Liver (tissue), 9 donors: Measurements from ENCODE around the gene PITRM1. TPM values are rescaled to one million over a fixed set of nuclear protein-coding genes. Genes with fewer than 3 reads are reported as not detected.

Experiments
- DNase-seq: peaks from one replicate; pipeline ENCODE4 v3.0.0-alpha.2; 2017; ENCODE audit warnings: low spot score
- H3K27ac ChIP-seq, 2 donors: one replicate each; pipeline ENCODE4 v1.7.0; 2013; ENCODE audit warnings: inconsistent platforms in 2 of 2, low read length in 2 of 2, control low read depth in 1 of 2, low read depth in 1 of 2, mild to moderate bottlenecking in 1 of 2
- H3K27me3 ChIP-seq, 4 donors: one replicate each; pipeline versions ENCODE4 v1.6.1 to v1.7.0; 2013; ENCODE audit warnings: low read length in 3 of 4, inconsistent platforms in 1 of 4, mild to moderate bottlenecking in 1 of 4, moderate library complexity in 1 of 4; ENCODE audit not compliant: control insufficient read depth in 4 of 4, insufficient read depth in 4 of 4
- H3K36me3 ChIP-seq, 4 donors: one replicate each; pipeline versions ENCODE4 v1.6.1 to v1.7.0; 2013; ENCODE audit warnings: low read length in 3 of 4, mild to moderate bottlenecking in 3 of 4, low read depth in 1 of 4, moderate library complexity in 1 of 4; ENCODE audit not compliant: control insufficient read depth in 4 of 4, insufficient read depth in 3 of 4
- H3K4me1 ChIP-seq, 4 donors: one replicate each; pipeline versions ENCODE4 v1.6.1 to v1.7.0; 2013; ENCODE audit warnings: low read length in 3 of 4, mild to moderate bottlenecking in 3 of 4, moderate library complexity in 1 of 4; ENCODE audit not compliant: control insufficient read depth in 4 of 4, insufficient read depth in 4 of 4
- H3K4me3 ChIP-seq, 3 donors: one replicate each; pipeline versions ENCODE4 v1.6.1 to v1.7.0; 2013; ENCODE audit warnings: low read length in 3 of 3, control low read depth in 1 of 3, low read depth in 1 of 3, mild to moderate bottlenecking in 1 of 3
- H3K9ac ChIP-seq, 2 donors: one replicate each; pipeline ENCODE4 v1.7.0; 2013; ENCODE audit warnings: low read length in 2 of 2, mild to moderate bottlenecking in 2 of 2, moderate library complexity in 2 of 2, control low read depth in 1 of 2, low read depth in 1 of 2
- H3K9me3 ChIP-seq, 4 donors: one replicate each; pipeline versions ENCODE4 v1.6.1 to v1.7.0; 2013; ENCODE audit warnings: low read length in 3 of 4; ENCODE audit not compliant: control insufficient read depth in 4 of 4
- ATF3 ChIP-seq: IDR thresholded peaks from 2 replicates; pipeline ENCODE4 v1.6.1; 2016; ENCODE audit warnings: antibody characterized with exemption
- CTCF ChIP-seq: fragments of 150-350 bp; IDR thresholded peaks from 2 replicates; pipeline ENCODE4 v1.5.1; 2017; ENCODE audit warnings: improper control_type of control experiment, low read depth, low read length; ENCODE audit not compliant: missing input control
- EGR1 ChIP-seq, 2 donors: IDR thresholded peaks; 2 replicates each; pipeline ENCODE4 v1.6.1; 2016 to 2018; ENCODE audit warnings: antibody characterized with exemption in 2 of 2, low read depth in 2 of 2
- FOXA1 ChIP-seq: IDR thresholded peaks from 2 replicates; pipeline ENCODE4 v1.6.1; 2016; ENCODE audit warnings: antibody characterized with exemption
- FOXA2 ChIP-seq: IDR thresholded peaks from 2 replicates; pipeline ENCODE4 v1.6.1; 2016; ENCODE audit warnings: antibody characterized with exemption
- GABPA ChIP-seq, 2 donors: IDR thresholded peaks in 1 of 2; conservative IDR thresholded peaks in 1 of 2; 2 replicates each; pipeline ENCODE4 v1.6.1; 2016; ENCODE audit warnings: antibody characterized with exemption in 2 of 2, mild to moderate bottlenecking in 1 of 2, moderate library complexity in 1 of 2
- HNF4A ChIP-seq, 2 donors: conservative IDR thresholded peaks; 2 replicates each; pipeline ENCODE4 v1.6.1; 2016; ENCODE audit warnings: antibody characterized with exemption in 2 of 2, mild to moderate bottlenecking in 2 of 2
- HNF4G ChIP-seq: IDR thresholded peaks from 2 replicates; pipeline ENCODE4 v1.6.1; 2016; ENCODE audit warnings: antibody characterized with exemption
- JUND ChIP-seq, 2 donors: IDR thresholded peaks; 2 replicates each; pipeline ENCODE4 v1.6.1; 2016; ENCODE audit warnings: antibody characterized with exemption in 2 of 2
- MAX ChIP-seq: IDR thresholded peaks from 2 replicates; pipeline ENCODE4 v1.6.1; 2016; ENCODE audit warnings: antibody characterized with exemption
- NR2F2 ChIP-seq: IDR thresholded peaks from 2 replicates; pipeline ENCODE4 v1.6.1; 2016; ENCODE audit warnings: antibody characterized with exemption
- RAD21 ChIP-seq, 2 donors: IDR thresholded peaks; 2 replicates each; pipeline ENCODE4 v1.6.1; 2016; ENCODE audit warnings: antibody characterized with exemption in 2 of 2, mild to moderate bottlenecking in 2 of 2
- RXRA ChIP-seq, 2 donors: IDR thresholded peaks; 2 replicates each; pipeline ENCODE4 v1.6.1; 2017 to 2018; ENCODE audit warnings: antibody characterized with exemption in 2 of 2, mild to moderate bottlenecking in 1 of 2
- SP1 ChIP-seq: IDR thresholded peaks from 2 replicates; pipeline ENCODE4 v1.6.1; 2018; ENCODE audit warnings: antibody characterized with exemption, mild to moderate bottlenecking
- TAF1 ChIP-seq: conservative IDR thresholded peaks from 2 replicates; pipeline ENCODE4 v1.6.1; 2016; ENCODE audit warnings: antibody characterized with exemption, mild to moderate bottlenecking
- YY1 ChIP-seq: IDR thresholded peaks from 2 replicates; pipeline ENCODE4 v1.6.1; 2016; ENCODE audit warnings: antibody characterized with exemption, mild to moderate bottlenecking
- ZBTB33 ChIP-seq: IDR thresholded peaks from 2 replicates; pipeline ENCODE4 v1.6.1; 2016; ENCODE audit warnings: antibody characterized with exemption
- WGBS: extraction: QIAGEN DNeasy Blood & Tissue Kit; methylation state at CpG from one replicate; pipeline ENCODE4 v1.1.7; 2013; 5-methylcytosine and 5-hydroxymethylcytosine counted together
- polyA plus RNA-seq, 2 donors: library from polyadenylated mRNA; stranded (reverse) in 1 of 2; unstranded in 1 of 2; fragments of 200-250 nt in 1 of 2; fragments of >200 nt in 1 of 2; fragmentation: Nextera tagmentation in 1 of 2; extraction: Ambion mirVana in 1 of 2; gene quantifications; one replicate each; pipeline versions ENCODE4 v1.2.1 to v1.2.3, GENCODE V29; 2013 to 2015
- total RNA-seq, 2 donors: library from RNA; depleted of rRNA; stranded (reverse); fragments of >200 nt; gene quantifications; one replicate each; pipeline ENCODE4 v1.2.3, GENCODE V29; 2014
- TF ChIP-seq, protein P1 (sequence below): IDR thresholded peaks from 2 replicates; pipeline ENCODE4 v1.6.1; 2016; ENCODE audit warnings: antibody characterized with exemption, mild to moderate bottlenecking
- donor health status: healthy.
- donor health status: healthy.
- donor health status: healthy.
- donor health status: healthy.
- donor health status: healthy.

The PITRM1 gene
- total and polyA plus RNA-seq, 4 donors: 21.1 to 43.1 (median 27.7) TPM

- Histone ChIP-seq H3K27me3 (no peaks in the 10 kb centered on the region), H3K27ac (no peak overlapping the region), H3K4me3 (no peak overlapping the region), H3K9ac (no peak overlapping the region), H3K36me3 (peaks cover 0 to 3% (median 0%) of the 10 kb centered on the region in 4 donors), H3K4me1 (no peaks in the 10 kb centered on the region), H3K9me3 (no peaks in the 10 kb centered on the region)
- DNase-seq: no peak
- TF ChIP-seq JUND (IDR thresholded peaks at IDR 0.05): no peak
- no peak for TF ChIP-seq CTCF
- no peak for TF ChIP-seq TAF1
- no peak for TF ChIP-seq HNF4A (conservative IDR thresholded peaks at IDR 0.05)
- TF ChIP-seq FOXA1: no peak
- TF ChIP-seq HNF4G: no peak
- no peak for TF ChIP-seq ATF3
- TF ChIP-seq SP1: no peak
- TF ChIP-seq, protein P1, sequence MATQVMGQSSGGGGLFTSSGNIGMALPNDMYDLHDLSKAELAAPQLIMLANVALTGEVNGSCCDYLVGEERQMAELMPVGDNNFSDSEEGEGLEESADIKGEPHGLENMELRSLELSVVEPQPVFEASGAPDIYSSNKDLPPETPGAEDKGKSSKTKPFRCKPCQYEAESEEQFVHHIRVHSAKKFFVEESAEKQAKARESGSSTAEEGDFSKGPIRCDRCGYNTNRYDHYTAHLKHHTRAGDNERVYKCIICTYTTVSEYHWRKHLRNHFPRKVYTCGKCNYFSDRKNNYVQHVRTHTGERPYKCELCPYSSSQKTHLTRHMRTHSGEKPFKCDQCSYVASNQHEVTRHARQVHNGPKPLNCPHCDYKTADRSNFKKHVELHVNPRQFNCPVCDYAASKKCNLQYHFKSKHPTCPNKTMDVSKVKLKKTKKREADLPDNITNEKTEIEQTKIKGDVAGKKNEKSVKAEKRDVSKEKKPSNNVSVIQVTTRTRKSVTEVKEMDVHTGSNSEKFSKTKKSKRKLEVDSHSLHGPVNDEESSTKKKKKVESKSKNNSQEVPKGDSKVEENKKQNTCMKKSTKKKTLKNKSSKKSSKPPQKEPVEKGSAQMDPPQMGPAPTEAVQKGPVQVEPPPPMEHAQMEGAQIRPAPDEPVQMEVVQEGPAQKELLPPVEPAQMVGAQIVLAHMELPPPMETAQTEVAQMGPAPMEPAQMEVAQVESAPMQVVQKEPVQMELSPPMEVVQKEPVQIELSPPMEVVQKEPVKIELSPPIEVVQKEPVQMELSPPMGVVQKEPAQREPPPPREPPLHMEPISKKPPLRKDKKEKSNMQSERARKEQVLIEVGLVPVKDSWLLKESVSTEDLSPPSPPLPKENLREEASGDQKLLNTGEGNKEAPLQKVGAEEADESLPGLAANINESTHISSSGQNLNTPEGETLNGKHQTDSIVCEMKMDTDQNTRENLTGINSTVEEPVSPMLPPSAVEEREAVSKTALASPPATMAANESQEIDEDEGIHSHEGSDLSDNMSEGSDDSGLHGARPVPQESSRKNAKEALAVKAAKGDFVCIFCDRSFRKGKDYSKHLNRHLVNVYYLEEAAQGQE: no peak
- TF ChIP-seq GABPA (IDR thresholded peaks at IDR 0.05 in 1 of 2, conservative IDR thresholded peaks at IDR 0.05 in 1 of 2): no peak
- no peak for TF ChIP-seq ZBTB33
- TF ChIP-seq MAX: no peak
- TF ChIP-seq RAD21 (IDR thresholded peaks at IDR 0.05): no peak
- no peak for TF ChIP-seq RXRA (IDR thresholded peaks at IDR 0.05)
- no peak for TF ChIP-seq YY1
- TF ChIP-seq FOXA2: no peak
- TF ChIP-seq NR2F2: no peak
- TF ChIP-seq EGR1 (IDR thresholded peaks at IDR 0.05; ENCODE audit: low read depth in 2 of 2): no peak
- 90% methylated on average over 12 of the region's 12 CpGs for WGBS
Measured at GRCh38 chr10:3117486-3117885, 55.1 kb downstream of the PITRM1 start.
